Transverse colon (tissue), 4 donors: Measurements from ENCODE around the gene SLC19A1.

Source experiments
- EP300 ChIP-seq: sonication (generic); formaldehyde crosslinking; IDR thresholded peaks from one replicate; pipeline ENCODE4 v1.6.1; 2017; ENCODE audit warnings: antibody characterized with exemption, low read depth
- POLR2A ChIP-seq: fragments of 450-650 bp; IDR thresholded peaks from one replicate; pipeline ENCODE4 v1.6.1; 2016; ENCODE audit warnings: antibody characterized with exemption, mild to moderate bottlenecking, moderate library complexity
- POLR2AphosphoS5 ChIP-seq, 3 donors: sonication (generic); formaldehyde crosslinking; IDR thresholded peaks; one replicate each; pipeline ENCODE4 v1.6.1; 2016; ENCODE audit warnings: antibody characterized with exemption in 3 of 3
- TF ChIP-seq, protein P1 (sequence below), 5 experiments: fragments of 200-600 bp in 3 of 5; fragments of 450-650 bp in 2 of 5; sonication (generic) in 3 of 5; IDR thresholded peaks; 1 replicate in 2 of 5; 2 replicates in 3 of 5; pipeline ENCODE4 v1.5.1; 2016 to 2017; ENCODE audit warnings: antibody characterized with exemption in 5 of 5, inconsistent platforms in 3 of 5, mild to moderate bottlenecking in 2 of 5, moderate library complexity in 1 of 5

- TF ChIP-seq, protein P1, sequence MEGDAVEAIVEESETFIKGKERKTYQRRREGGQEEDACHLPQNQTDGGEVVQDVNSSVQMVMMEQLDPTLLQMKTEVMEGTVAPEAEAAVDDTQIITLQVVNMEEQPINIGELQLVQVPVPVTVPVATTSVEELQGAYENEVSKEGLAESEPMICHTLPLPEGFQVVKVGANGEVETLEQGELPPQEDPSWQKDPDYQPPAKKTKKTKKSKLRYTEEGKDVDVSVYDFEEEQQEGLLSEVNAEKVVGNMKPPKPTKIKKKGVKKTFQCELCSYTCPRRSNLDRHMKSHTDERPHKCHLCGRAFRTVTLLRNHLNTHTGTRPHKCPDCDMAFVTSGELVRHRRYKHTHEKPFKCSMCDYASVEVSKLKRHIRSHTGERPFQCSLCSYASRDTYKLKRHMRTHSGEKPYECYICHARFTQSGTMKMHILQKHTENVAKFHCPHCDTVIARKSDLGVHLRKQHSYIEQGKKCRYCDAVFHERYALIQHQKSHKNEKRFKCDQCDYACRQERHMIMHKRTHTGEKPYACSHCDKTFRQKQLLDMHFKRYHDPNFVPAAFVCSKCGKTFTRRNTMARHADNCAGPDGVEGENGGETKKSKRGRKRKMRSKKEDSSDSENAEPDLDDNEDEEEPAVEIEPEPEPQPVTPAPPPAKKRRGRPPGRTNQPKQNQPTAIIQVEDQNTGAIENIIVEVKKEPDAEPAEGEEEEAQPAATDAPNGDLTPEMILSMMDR (IDR thresholded peaks at IDR 0.05), result no peak
- TF ChIP-seq POLR2AphosphoS5 (IDR thresholded peaks at IDR 0.05) (no peak), POLR2A (no peak), EP300 (no peak)
Observed at GRCh38 chr21:45448810-45449657, 93.2 kb downstream of the SLC19A1 start.
